GM12801 (cell line): ENCODE data around the gene TEAD2.

Experiments used
- TF ChIP-seq, protein P1 (sequence below): IDR thresholded peaks from one replicate; pipeline ENCODE4 v1.5.1; 2011; ENCODE audit warnings: control low read depth; ENCODE audit not compliant: insufficient read length; ENCODE audit errors: extremely low read depth

Gene TEAD2

GRCh38 chr19:49349567-49349966 is 12.6 kb downstream of the TEAD2 start:
- TF ChIP-seq, protein P1, sequence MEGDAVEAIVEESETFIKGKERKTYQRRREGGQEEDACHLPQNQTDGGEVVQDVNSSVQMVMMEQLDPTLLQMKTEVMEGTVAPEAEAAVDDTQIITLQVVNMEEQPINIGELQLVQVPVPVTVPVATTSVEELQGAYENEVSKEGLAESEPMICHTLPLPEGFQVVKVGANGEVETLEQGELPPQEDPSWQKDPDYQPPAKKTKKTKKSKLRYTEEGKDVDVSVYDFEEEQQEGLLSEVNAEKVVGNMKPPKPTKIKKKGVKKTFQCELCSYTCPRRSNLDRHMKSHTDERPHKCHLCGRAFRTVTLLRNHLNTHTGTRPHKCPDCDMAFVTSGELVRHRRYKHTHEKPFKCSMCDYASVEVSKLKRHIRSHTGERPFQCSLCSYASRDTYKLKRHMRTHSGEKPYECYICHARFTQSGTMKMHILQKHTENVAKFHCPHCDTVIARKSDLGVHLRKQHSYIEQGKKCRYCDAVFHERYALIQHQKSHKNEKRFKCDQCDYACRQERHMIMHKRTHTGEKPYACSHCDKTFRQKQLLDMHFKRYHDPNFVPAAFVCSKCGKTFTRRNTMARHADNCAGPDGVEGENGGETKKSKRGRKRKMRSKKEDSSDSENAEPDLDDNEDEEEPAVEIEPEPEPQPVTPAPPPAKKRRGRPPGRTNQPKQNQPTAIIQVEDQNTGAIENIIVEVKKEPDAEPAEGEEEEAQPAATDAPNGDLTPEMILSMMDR, result no peak

GRCh38 chr19:49348305-49349189 is 13.7 kb downstream of the TEAD2 start:
- TF ChIP-seq, protein P1, result no peak

- TF ChIP-seq, protein P1, result no peak
Observed at GRCh38 chr19:49347835-49348234, 14.4 kb downstream of the TEAD2 start.

- TF ChIP-seq, protein P1, result no peak
Observed at GRCh38 chr19:49347191-49347590, 15.0 kb downstream of the TEAD2 start.

DNA sequence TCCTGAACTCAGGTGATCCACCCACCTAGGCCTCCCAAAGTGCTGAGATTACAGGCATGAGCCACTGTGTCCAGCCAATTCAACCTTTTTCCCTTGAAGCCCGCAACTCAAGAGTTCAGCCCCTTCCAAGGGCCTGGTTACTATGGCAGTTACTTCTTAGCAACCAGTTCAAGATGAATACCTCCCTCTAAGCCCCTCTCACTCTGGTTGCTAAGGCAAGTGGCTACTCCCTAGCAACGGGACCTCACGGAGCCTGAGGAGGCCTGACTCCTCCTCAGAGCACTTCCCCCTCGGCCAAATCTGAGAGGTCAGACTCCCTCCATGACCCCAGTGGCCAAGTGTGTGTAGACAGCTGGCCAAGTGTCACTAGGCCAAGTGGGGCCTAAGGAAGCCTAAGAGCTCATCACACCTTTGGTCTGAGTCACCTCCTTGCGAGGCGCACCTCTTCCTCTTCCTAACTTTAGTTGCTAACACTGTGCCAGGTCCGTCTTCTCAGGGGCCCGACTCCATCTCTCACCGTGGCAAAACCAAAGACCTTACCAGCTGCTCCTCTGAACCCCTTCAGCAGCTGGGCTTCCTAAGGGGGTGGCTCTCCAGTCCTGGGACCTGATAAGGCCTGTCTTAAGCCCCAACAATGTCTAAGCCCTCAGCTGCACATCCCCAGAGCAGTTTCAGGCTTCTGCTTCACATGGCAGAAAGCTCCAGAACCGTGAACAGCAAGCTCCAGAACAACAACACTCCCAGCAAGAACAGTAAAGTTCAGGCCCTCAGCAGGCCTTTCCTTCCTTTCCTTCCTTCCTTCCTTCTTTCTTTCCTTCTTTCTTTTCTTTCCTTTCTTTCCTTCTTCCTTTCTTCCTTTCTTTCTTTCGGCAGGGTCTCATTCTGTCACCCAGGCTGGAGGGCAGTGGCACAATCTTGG is 17.5 kb downstream of the TEAD2 start:
- TF ChIP-seq, protein P1, result no peak

DNA sequence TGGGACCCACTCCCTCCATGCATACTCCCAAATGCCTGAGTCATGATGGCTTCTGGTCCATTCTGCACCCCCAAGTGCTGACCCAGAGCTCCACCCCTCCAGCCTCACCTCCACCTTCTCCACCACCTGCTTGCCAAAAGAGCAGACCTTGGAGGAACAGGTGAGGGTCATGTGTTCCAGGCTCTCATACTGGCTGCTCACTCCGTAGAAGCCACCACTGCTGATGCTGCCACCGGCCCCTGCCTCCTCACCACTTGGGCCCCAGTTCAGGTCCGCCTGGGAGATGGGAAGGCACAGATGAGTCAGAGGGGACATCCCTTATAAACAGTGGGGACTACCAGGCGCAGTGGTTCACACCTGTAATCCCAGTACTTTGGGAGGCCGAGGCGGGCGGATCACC is 19.1 kb downstream of the TEAD2 start:
- TF ChIP-seq, protein P1, result no peak

DNA sequence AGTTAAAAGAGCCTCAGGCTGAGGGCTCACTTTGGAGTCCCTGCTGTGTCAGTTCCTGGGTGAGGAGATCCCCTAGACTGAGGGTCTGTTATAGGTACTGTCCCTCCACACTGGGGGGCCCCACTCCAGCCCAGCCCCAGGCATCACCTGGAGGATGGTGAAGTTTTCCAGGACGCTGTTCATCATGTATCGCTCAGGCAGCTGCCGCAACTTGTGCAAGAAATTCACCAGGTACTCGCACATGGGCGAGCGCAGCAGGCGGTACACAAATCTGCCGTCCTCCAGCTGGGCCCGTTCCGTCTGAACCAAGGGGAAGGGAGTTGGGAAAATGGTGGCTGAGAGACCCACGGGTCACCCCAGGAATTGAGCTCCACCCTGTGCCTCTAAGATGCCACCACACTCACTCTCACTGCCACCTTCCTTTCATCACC is 19.9 kb downstream of the TEAD2 start:
- TF ChIP-seq, protein P1, result no peak
